ENCODE measurements around the gene PILRA. TPM values are rescaled to one million over a fixed set of nuclear protein-coding genes. Genes with fewer than 3 reads are reported as not detected.

PILRA gene
- total and polyA plus RNA-seq, 2 of the 13 experiments (the other 11 are each of a cell fraction or from before 2014, with no cell fraction given), result 0.13 to 1.3 TPM

DNA sequence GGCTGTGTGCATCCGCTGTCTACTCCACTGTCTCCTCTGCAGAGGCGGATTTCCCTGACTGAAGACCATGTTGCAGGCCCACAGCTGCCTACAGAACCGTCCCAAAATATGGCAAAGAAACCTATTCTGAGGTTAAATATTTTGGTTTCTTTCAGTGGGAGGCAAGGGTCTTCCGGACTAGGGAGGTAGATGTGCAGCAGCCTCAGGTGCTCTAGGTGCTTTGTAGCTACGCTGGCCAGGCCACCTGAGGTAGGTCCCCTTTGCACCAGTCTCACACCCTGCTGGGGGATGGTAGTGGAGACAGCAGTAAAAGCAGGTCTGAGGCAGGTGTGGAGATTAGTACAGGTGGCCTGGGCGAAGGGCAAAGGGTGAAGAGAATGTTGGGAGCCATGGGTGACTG, 23.5 kb upstream of the PILRA start:
- in situ Hi-C loops (cut with HindIII; ENCODE audit: extremely low pct_ligation_motif_present, low pct_unique_long_range_greater_than_20kb) (no loop called here), intact Hi-C loops (cut with micrococcal nuclease; ENCODE audit: unreplicated experiment) (loop anchor here (10.0 kb wide), 1 partner anchor 105 kb away; no protein-coding TSS in a partner anchor)
- Histone ChIP-seq H3K27me3 (ENCODE audit: control insufficient read depth in 1 of 2, insufficient read depth in 2 of 2, low read length in 2 of 2) (no peaks in the 10 kb centered on the region; a peak in 1 of 5 replicates), H3K27ac (ENCODE audit: extremely low read length, insufficient read depth, low read length) (no peak overlapping the region), H4K20me1 (ENCODE audit: insufficient read depth, low read length) (0 out of 2 replicates have a peak, but pooled peaks cover 5% of the 10 kb centered on the region), H2AFZ (ENCODE audit: low read length) (no peak overlapping the region), H3K79me2 (ENCODE audit: insufficient read depth, low read length) (no peaks in the 10 kb centered on the region), H3K36me3 (replicated peaks in 1 of 2; ENCODE audit: control insufficient read depth in 1 of 2, insufficient read depth in 2 of 2, low read length in 2 of 2) (peaks cover 36 to 77% of the 10 kb centered on the region in 2 experiments), H3K9ac (ENCODE audit: insufficient read depth, low read depth, low read length) (no peak overlapping the region), H3K4me3 (replicated peaks in 1 of 3; ENCODE audit: insufficient read depth in 1 of 3, low read depth in 2 of 3, low read length in 3 of 3) (no peak overlapping the region), H3K4me1 (ENCODE audit: insufficient read depth, low read length) (peaks cover 3% of the 10 kb centered on the region), H3K4me2 (ENCODE audit: low read depth, low read length) (no peak overlapping the region), H3K9me3 (ENCODE audit: low read length) (no peaks in the 10 kb centered on the region)
- no peak for ATAC-seq
- no peak for FAIRE-seq
- POLR2A ChIA-PET, result no interaction called here
- 100% methylated on average over 5 of the region's 6 CpGs for WGBS (ENCODE audit: low lambda C conversion rate)
- no TSS peak for BruUV-seq (replicated peaks)
- TF ChIP-seq RBM22 (optimal IDR thresholded peaks at IDR 0.05; ENCODE audit: low read length), result peak; percentile 65
- TF ChIP-seq ZIK1 (CRISPR knock-in tag; IDR thresholded peaks at IDR 0.05; ENCODE audit: borderline replicate concordance, low read depth), result no peak
- CTCF ChIA-PET (ENCODE audit: low intra/inter-chr PET ratio, low total read pairs), result no interaction called here
- no peak for DNase-seq (ENCODE audit: low spot score)

DNA sequence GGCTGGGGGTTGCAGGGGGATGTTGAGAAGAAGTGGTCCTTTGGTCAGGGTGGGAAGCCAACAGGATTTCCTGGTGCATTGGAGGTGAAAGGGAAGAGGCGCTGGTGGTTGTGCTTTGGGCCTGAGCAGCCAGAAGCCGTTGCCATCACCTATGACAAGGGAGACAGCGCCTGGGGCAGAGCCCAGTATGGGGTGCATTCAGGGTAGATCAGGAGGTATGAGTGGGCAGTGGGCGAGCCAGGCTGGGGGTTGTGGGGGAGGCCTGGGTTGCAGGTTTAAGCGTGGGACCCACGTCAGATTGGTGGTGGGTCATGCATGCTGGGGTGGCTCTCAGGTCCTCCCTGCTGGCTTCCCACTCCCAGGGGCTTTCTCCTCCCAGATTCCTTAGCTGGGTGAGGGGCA, 21.6 kb upstream of the PILRA start:
- no peak for ATAC-seq
- H3K27me3 ChIP-seq (ENCODE audit: control insufficient read depth in 1 of 2, insufficient read depth in 2 of 2, low read length in 2 of 2), result no peaks in the 10 kb centered on the region; a peak in 1 of 5 replicates
- no peak for FAIRE-seq
- POLR2A ChIA-PET, result no interaction called here
- H3K9ac ChIP-seq (ENCODE audit: insufficient read depth, low read depth, low read length), result no peak overlapping the region
- H3K4me3 ChIP-seq (replicated peaks in 1 of 3; ENCODE audit: insufficient read depth in 1 of 3, low read depth in 2 of 3, low read length in 3 of 3), result no peak overlapping the region
- in situ Hi-C loops (cut with HindIII; ENCODE audit: extremely low pct_ligation_motif_present, low pct_unique_long_range_greater_than_20kb) (no loop called here), intact Hi-C loops (cut with micrococcal nuclease; ENCODE audit: unreplicated experiment) (no loop called here)
- no peaks in the 10 kb centered on the region for H3K4me1 ChIP-seq (ENCODE audit: insufficient read depth, low read length)
- no peak overlapping the region for H3K27ac ChIP-seq (ENCODE audit: extremely low read length, insufficient read depth, low read length)
- BruUV-seq (replicated peaks), result no TSS peak
- no peak overlapping the region for H2AFZ ChIP-seq (ENCODE audit: low read length)
- DNase-seq (ENCODE audit: low spot score), result no peak
- H3K79me2 ChIP-seq (ENCODE audit: insufficient read depth, low read length), result no peaks in the 10 kb centered on the region
- H3K36me3 ChIP-seq (replicated peaks in 1 of 2; ENCODE audit: control insufficient read depth in 1 of 2, insufficient read depth in 2 of 2, low read length in 2 of 2), result peaks cover 34 to 84% of the 10 kb centered on the region in 2 experiments
- 92% methylated on average over 6 of the region's 6 CpGs for WGBS (ENCODE audit: low lambda C conversion rate)
- no peaks in the 10 kb centered on the region for H4K20me1 ChIP-seq (ENCODE audit: insufficient read depth, low read length)
- no peaks in the 10 kb centered on the region for H3K9me3 ChIP-seq (ENCODE audit: low read length)
- CTCF ChIA-PET (ENCODE audit: low intra/inter-chr PET ratio, low total read pairs), result no interaction called here
- no peak overlapping the region for H3K4me2 ChIP-seq (ENCODE audit: low read depth, low read length)
- no peak for TF ChIP-seq ZNF670 (CRISPR knock-in tag; IDR thresholded peaks at IDR 0.05; ENCODE audit: borderline replicate concordance)
- no peak for TF ChIP-seq CEBPB (IDR thresholded peaks at IDR 0.05; ENCODE audit: borderline replicate concordance, low read depth, low read length)
- TF ChIP-seq HMGA1 (CRISPR knock-in tag; conservative IDR thresholded peaks at IDR 0.05), result no peak
- no peak for TF ChIP-seq RORA (CRISPR knock-in tag; IDR thresholded peaks at IDR 0.05)
- TF ChIP-seq, protein P1, sequence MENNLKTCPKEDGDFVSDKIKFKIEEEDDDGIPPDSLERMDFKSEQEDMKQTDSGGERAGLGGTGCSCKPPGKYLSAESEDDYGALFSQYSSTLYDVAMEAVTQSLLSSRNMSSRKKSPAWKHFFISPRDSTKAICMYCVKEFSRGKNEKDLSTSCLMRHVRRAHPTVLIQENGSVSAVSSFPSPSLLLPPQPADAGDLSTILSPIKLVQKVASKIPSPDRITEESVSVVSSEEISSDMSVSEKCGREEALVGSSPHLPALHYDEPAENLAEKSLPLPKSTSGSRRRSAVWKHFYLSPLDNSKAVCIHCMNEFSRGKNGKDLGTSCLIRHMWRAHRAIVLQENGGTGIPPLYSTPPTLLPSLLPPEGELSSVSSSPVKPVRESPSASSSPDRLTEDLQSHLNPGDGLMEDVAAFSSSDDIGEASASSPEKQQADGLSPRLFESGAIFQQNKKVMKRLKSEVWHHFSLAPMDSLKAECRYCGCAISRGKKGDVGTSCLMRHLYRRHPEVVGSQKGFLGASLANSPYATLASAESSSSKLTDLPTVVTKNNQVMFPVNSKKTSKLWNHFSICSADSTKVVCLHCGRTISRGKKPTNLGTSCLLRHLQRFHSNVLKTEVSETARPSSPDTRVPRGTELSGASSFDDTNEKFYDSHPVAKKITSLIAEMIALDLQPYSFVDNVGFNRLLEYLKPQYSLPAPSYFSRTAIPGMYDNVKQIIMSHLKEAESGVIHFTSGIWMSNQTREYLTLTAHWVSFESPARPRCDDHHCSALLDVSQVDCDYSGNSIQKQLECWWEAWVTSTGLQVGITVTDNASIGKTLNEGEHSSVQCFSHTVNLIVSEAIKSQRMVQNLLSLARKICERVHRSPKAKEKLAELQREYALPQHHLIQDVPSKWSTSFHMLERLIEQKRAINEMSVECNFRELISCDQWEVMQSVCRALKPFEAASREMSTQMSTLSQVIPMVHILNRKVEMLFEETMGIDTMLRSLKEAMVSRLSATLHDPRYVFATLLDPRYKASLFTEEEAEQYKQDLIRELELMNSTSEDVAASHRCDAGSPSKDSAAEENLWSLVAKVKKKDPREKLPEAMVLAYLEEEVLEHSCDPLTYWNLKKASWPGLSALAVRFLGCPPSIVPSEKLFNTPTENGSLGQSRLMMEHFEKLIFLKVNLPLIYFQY (CRISPR knock-in tag; IDR thresholded peaks at IDR 0.05; ENCODE audit: borderline replicate concordance), result no peak
- TF ChIP-seq, protein P2, sequence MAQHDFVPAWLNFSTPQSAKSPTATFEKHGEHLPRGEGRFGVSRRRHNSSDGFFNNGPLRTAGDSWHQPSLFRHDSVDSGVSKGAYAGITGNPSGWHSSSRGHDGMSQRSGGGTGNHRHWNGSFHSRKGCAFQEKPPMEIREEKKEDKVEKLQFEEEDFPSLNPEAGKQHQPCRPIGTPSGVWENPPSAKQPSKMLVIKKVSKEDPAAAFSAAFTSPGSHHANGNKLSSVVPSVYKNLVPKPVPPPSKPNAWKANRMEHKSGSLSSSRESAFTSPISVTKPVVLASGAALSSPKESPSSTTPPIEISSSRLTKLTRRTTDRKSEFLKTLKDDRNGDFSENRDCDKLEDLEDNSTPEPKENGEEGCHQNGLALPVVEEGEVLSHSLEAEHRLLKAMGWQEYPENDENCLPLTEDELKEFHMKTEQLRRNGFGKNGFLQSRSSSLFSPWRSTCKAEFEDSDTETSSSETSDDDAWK (CRISPR knock-in tag; IDR thresholded peaks at IDR 0.05), result no peak
- no peak for TF ChIP-seq NONO (IDR thresholded peaks at IDR 0.05)
- TF ChIP-seq NONO (CRISPR knock-in tag; conservative IDR thresholded peaks at IDR 0.05), result no peak
- TF ChIP-seq, protein P3, sequence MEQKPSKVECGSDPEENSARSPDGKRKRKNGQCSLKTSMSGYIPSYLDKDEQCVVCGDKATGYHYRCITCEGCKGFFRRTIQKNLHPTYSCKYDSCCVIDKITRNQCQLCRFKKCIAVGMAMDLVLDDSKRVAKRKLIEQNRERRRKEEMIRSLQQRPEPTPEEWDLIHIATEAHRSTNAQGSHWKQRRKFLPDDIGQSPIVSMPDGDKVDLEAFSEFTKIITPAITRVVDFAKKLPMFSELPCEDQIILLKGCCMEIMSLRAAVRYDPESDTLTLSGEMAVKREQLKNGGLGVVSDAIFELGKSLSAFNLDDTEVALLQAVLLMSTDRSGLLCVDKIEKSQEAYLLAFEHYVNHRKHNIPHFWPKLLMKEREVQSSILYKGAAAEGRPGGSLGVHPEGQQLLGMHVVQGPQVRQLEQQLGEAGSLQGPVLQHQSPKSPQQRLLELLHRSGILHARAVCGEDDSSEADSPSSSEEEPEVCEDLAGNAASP (CRISPR knock-in tag; IDR thresholded peaks at IDR 0.05; ENCODE audit: borderline replicate concordance), result no peak
- no peak for TF ChIP-seq ZNF20 (CRISPR knock-in tag; IDR thresholded peaks at IDR 0.05)
- TF ChIP-seq ZNF264 (CRISPR knock-in tag; IDR thresholded peaks at IDR 0.05), result no peak

All from HepG2 (cell line).